ENCODE data around the gene FANCL.

DNA sequence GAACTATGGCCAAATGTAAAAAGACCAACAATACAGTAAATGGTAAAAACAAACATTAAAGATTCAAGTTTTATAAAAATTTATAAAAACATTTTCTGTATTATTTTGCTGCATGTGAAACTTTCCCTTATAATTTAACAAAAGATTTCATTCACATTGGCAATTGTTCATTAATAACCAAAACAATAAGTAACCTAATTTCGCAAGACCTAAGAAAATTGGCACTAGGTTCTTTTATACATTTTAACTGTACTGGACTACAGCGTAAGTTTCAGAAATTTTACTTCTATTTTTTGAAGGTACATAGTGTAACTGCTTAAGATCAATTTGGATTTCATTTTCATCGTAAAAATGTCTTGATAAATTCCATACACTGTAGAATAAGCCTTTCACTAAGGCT is 77.2 kb downstream of the FANCL start:
- no peak for TF ChIP-seq CREB1 (IDR thresholded peaks at IDR 0.05; ENCODE audit: low read depth)
- TF ChIP-seq YY1 (IDR thresholded peaks at IDR 0.05; ENCODE audit: low read depth), result no peak
- TF ChIP-seq TCF12 (IDR thresholded peaks at IDR 0.05; ENCODE audit: low read depth), result no peak
- TF ChIP-seq, protein P1, sequence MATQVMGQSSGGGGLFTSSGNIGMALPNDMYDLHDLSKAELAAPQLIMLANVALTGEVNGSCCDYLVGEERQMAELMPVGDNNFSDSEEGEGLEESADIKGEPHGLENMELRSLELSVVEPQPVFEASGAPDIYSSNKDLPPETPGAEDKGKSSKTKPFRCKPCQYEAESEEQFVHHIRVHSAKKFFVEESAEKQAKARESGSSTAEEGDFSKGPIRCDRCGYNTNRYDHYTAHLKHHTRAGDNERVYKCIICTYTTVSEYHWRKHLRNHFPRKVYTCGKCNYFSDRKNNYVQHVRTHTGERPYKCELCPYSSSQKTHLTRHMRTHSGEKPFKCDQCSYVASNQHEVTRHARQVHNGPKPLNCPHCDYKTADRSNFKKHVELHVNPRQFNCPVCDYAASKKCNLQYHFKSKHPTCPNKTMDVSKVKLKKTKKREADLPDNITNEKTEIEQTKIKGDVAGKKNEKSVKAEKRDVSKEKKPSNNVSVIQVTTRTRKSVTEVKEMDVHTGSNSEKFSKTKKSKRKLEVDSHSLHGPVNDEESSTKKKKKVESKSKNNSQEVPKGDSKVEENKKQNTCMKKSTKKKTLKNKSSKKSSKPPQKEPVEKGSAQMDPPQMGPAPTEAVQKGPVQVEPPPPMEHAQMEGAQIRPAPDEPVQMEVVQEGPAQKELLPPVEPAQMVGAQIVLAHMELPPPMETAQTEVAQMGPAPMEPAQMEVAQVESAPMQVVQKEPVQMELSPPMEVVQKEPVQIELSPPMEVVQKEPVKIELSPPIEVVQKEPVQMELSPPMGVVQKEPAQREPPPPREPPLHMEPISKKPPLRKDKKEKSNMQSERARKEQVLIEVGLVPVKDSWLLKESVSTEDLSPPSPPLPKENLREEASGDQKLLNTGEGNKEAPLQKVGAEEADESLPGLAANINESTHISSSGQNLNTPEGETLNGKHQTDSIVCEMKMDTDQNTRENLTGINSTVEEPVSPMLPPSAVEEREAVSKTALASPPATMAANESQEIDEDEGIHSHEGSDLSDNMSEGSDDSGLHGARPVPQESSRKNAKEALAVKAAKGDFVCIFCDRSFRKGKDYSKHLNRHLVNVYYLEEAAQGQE (IDR thresholded peaks at IDR 0.05; ENCODE audit: low read depth), result no peak
- TF ChIP-seq, protein P2, sequence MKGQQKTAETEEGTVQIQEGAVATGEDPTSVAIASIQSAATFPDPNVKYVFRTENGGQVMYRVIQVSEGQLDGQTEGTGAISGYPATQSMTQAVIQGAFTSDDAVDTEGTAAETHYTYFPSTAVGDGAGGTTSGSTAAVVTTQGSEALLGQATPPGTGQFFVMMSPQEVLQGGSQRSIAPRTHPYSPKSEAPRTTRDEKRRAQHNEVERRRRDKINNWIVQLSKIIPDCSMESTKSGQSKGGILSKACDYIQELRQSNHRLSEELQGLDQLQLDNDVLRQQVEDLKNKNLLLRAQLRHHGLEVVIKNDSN (IDR thresholded peaks at IDR 0.05), result no peak
- no peak for TF ChIP-seq FOXM1 (IDR thresholded peaks at IDR 0.05; ENCODE audit: borderline replicate concordance, low read depth)
- no peak for TF ChIP-seq TEAD4 (IDR thresholded peaks at IDR 0.05)
- TF ChIP-seq ZBTB7A (IDR thresholded peaks at IDR 0.05; ENCODE audit: low read depth), result no peak
- no peak for TF ChIP-seq RAD21 (IDR thresholded peaks at IDR 0.05; ENCODE audit: low read depth)
- no peak for TF ChIP-seq TAF1 (IDR thresholded peaks at IDR 0.05; ENCODE audit: low read depth)
- no peak for TF ChIP-seq EP300 (IDR thresholded peaks at IDR 0.05; ENCODE audit: borderline replicate concordance)
- TF ChIP-seq, protein P3, sequence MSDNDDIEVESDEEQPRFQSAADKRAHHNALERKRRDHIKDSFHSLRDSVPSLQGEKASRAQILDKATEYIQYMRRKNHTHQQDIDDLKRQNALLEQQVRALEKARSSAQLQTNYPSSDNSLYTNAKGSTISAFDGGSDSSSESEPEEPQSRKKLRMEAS (IDR thresholded peaks at IDR 0.05), result no peak

Measured in Ishikawa (cell line).